ENCODE data around the gene ERBB2. TPM values are rescaled to one million over a fixed set of nuclear protein-coding genes. Genes with fewer than 3 reads are reported as not detected.

ERBB2 gene
- total and polyA plus RNA-seq, 9 of the 15 experiments (the other 6 are each of a cell fraction or from before 2014, with no cell fraction given): 0.74 to 5.6 (median 3.3) TPM

DNA sequence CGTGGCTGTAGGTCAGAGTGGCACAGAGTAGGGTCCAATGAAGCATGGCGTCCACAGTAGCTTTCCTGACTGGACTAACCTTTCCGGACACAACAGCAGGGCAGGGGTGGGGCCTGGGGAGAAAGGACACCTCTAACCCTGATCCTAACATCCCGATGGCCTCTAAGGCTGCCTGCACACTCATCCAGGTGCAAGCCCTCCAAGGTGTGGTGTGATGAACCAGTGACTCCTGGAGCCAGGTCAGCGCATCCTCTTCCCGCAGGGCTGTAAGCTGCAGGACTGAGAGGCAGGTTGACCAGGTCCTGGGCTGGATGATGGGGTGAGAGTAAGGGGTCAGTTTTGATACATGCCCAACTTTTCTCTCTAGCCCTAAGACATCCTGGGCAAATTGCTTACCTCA, 3.1 kb upstream of the ERBB2 start (continued):
- TF ChIP-seq, protein P1, sequence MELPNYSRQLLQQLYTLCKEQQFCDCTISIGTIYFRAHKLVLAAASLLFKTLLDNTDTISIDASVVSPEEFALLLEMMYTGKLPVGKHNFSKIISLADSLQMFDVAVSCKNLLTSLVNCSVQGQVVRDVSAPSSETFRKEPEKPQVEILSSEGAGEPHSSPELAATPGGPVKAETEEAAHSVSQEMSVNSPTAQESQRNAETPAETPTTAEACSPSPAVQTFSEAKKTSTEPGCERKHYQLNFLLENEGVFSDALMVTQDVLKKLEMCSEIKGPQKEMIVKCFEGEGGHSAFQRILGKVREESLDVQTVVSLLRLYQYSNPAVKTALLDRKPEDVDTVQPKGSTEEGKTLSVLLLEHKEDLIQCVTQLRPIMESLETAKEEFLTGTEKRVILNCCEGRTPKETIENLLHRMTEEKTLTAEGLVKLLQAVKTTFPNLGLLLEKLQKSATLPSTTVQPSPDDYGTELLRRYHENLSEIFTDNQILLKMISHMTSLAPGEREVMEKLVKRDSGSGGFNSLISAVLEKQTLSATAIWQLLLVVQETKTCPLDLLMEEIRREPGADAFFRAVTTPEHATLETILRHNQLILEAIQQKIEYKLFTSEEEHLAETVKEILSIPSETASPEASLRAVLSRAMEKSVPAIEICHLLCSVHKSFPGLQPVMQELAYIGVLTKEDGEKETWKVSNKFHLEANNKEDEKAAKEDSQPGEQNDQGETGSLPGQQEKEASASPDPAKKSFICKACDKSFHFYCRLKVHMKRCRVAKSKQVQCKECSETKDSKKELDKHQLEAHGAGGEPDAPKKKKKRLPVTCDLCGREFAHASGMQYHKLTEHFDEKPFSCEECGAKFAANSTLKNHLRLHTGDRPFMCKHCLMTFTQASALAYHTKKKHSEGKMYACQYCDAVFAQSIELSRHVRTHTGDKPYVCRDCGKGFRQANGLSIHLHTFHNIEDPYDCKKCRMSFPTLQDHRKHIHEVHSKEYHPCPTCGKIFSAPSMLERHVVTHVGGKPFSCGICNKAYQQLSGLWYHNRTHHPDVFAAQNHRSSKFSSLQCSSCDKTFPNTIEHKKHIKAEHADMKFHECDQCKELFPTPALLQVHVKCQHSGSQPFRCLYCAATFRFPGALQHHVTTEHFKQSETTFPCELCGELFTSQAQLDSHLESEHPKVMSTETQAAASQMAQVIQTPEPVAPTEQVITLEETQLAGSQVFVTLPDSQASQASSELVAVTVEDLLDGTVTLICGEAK (IDR thresholded peaks at IDR 0.05): no peak
- TF ChIP-seq, protein P1 (CRISPR knock-in tag; IDR thresholded peaks at IDR 0.05): no peak
- TF ChIP-seq MAFF (IDR thresholded peaks at IDR 0.05; ENCODE audit: low read length): no peak
- TF ChIP-seq, protein P2, sequence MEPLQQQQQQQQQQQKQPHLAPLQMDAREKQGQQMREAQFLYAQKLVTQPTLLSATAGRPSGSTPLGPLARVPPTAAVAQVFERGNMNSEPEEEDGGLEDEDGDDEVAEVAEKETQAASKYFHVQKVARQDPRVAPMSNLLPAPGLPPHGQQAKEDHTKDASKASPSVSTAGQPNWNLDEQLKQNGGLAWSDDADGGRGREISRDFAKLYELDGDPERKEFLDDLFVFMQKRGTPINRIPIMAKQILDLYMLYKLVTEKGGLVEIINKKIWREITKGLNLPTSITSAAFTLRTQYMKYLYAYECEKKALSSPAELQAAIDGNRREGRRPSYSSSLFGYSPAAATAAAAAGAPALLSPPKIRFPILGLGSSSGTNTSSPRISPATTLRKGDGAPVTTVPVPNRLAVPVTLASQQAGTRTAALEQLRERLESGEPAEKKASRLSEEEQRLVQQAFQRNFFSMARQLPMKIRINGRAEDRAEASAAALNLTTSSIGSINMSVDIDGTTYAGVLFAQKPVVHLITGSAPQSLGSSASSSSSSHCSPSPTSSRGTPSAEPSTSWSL (CRISPR knock-in tag; IDR thresholded peaks at IDR 0.05; ENCODE audit: borderline replicate concordance): no peak
- TF ChIP-seq ZNF133 (CRISPR knock-in tag; IDR thresholded peaks at IDR 0.05): no peak
- TF ChIP-seq MTA1 (IDR thresholded peaks at IDR 0.05; ENCODE audit: borderline replicate concordance): no peak
- no peak for TF ChIP-seq ZC3H11A (IDR thresholded peaks at IDR 0.05; ENCODE audit: low read depth, low read length)
- no peak for TF ChIP-seq SNRNP70 (optimal IDR thresholded peaks at IDR 0.05; ENCODE audit: low read depth, low read length)
- no peak for TF ChIP-seq ZNF717 (CRISPR knock-in tag; IDR thresholded peaks at IDR 0.05)
- no peak for TF ChIP-seq ZNF165 (CRISPR knock-in tag; IDR thresholded peaks at IDR 0.05; ENCODE audit: borderline replicate concordance)
- TF ChIP-seq, protein P3, sequence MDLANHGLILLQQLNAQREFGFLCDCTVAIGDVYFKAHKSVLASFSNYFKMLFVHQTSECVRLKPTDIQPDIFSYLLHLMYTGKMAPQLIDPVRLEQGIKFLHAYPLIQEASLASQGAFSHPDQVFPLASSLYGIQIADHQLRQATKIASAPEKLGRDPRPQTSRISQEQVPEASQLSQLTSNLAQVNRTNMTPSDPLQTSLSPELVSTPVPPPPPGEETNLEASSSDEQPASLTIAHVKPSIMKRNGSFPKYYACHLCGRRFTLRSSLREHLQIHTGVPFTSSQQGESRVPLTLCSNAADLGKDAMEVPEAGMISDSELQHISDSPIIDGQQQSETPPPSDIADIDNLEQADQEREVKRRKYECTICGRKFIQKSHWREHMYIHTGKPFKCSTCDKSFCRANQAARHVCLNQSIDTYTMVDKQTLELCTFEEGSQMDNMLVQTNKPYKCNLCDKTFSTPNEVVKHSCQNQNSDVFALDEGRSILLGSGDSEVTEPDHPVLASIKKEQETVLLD (IDR thresholded peaks at IDR 0.05): no peak
- TF ChIP-seq, protein P4, sequence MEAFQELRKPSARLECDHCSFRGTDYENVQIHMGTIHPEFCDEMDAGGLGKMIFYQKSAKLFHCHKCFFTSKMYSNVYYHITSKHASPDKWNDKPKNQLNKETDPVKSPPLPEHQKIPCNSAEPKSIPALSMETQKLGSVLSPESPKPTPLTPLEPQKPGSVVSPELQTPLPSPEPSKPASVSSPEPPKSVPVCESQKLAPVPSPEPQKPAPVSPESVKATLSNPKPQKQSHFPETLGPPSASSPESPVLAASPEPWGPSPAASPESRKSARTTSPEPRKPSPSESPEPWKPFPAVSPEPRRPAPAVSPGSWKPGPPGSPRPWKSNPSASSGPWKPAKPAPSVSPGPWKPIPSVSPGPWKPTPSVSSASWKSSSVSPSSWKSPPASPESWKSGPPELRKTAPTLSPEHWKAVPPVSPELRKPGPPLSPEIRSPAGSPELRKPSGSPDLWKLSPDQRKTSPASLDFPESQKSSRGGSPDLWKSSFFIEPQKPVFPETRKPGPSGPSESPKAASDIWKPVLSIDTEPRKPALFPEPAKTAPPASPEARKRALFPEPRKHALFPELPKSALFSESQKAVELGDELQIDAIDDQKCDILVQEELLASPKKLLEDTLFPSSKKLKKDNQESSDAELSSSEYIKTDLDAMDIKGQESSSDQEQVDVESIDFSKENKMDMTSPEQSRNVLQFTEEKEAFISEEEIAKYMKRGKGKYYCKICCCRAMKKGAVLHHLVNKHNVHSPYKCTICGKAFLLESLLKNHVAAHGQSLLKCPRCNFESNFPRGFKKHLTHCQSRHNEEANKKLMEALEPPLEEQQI (IDR thresholded peaks at IDR 0.05): no peak
- TF ChIP-seq NBN (IDR thresholded peaks at IDR 0.05; ENCODE audit: low read depth): no peak
- TF ChIP-seq TCF7 (IDR thresholded peaks at IDR 0.05; ENCODE audit: borderline replicate concordance): no peak
- no peak for TF ChIP-seq PTBP1 (IDR thresholded peaks at IDR 0.05; ENCODE audit: low read depth, low read length)
